DND-41 (cell line): ENCODE results near the gene CASP6.

Experiments used
- ATAC-seq: fragments of 200-7000 bp; cut with Tn5 transposase; 3 replicates; pipeline ENCODE4 v1.9.1; 2021; ENCODE audit warnings: low read depth; ENCODE audit not compliant: insufficient read depth
- DNase-seq: peaks from one replicate; pipeline ENCODE4 v3.0.0-alpha.2; 2020
- H2AFZ ChIP-seq: 2 replicates; pipeline ENCODE4 v1.6.0; 2012; ENCODE audit warnings: low read depth, low read length
- H3K27ac ChIP-seq: 2 replicates; pipeline ENCODE4 v1.5.1; 2012; ENCODE audit warnings: low read length, inconsistent platforms
- H3K27me3 ChIP-seq: fragments of 200-600 bp; sonication (generic); 2 replicates; pipeline ENCODE4 v1.6.0; 2012; ENCODE audit warnings: low read length, mild to moderate bottlenecking, inconsistent platforms; ENCODE audit not compliant: insufficient read depth, poor library complexity
- H3K36me3 ChIP-seq: 2 replicates; pipeline ENCODE4 v1.5.1; 2012; ENCODE audit warnings: low read length, inconsistent platforms; ENCODE audit not compliant: insufficient read depth
- H3K4me1 ChIP-seq: 2 replicates; pipeline ENCODE4 v1.5.1; 2012; ENCODE audit warnings: mild to moderate bottlenecking, low read length; ENCODE audit not compliant: insufficient read depth
- H3K4me2 ChIP-seq: 2 replicates; pipeline ENCODE4 v1.6.0; 2012; ENCODE audit warnings: mild to moderate bottlenecking, moderate library complexity, low read length, inconsistent platforms; ENCODE audit not compliant: insufficient read depth
- H3K4me3 ChIP-seq, 2 experiments: fragments of 200-600 bp in 1 of 2; shearing (Covaris generic) in 1 of 2; 2 replicates each; pipeline ENCODE4 v1.5.1; 2012 to 2016; ENCODE audit warnings: inconsistent platforms in 2 of 2, low read length in 2 of 2, mild to moderate bottlenecking in 2 of 2, low read depth in 1 of 2, moderate library complexity in 1 of 2
- H3K79me2 ChIP-seq: 2 replicates; pipeline ENCODE4 v1.6.0; 2012; ENCODE audit warnings: low read length, inconsistent platforms; ENCODE audit not compliant: insufficient read depth
- H3K9ac ChIP-seq: 2 replicates; pipeline ENCODE4 v1.6.0; 2012; ENCODE audit warnings: low read depth, mild to moderate bottlenecking, inconsistent platforms, low read length, moderate library complexity
- H3K9me3 ChIP-seq: 2 replicates; pipeline ENCODE4 v1.5.1; 2012; ENCODE audit warnings: low read length, moderate library complexity, mild to moderate bottlenecking, inconsistent platforms; ENCODE audit not compliant: insufficient read depth, severe bottlenecking
- H4K20me1 ChIP-seq: 2 replicates; pipeline ENCODE4 v1.6.0; 2012; ENCODE audit warnings: low read length; ENCODE audit not compliant: insufficient read depth
- CTCF ChIP-seq: IDR thresholded peaks from 2 replicates; pipeline ENCODE4 v1.5.1; 2012; ENCODE audit warnings: borderline replicate concordance, low read length, moderate library complexity, mild to moderate bottlenecking; ENCODE audit not compliant: poor library complexity, severe bottlenecking; ENCODE audit errors: extremely low read depth
- EZH2 ChIP-seq: IDR thresholded peaks from 3 replicates; pipeline ENCODE4 v1.6.1; 2012; ENCODE audit warnings: borderline replicate concordance, low read depth, mild to moderate bottlenecking, moderate library complexity, low read length, inconsistent platforms; ENCODE audit not compliant: severe bottlenecking

CASP6 gene

GRCh38 chr4:109665783-109666485 is 37.3 kb downstream of the CASP6 start:
- ATAC-seq (no peak), DNase-seq (no peak)
- TF ChIP-seq CTCF (no peak), EZH2 (no peak)
- Histone ChIP-seq H3K79me2 (no peaks in the 10 kb centered on the region), H3K4me1 (no peaks in the 10 kb centered on the region), H3K4me3 (no peak overlapping the region), H3K27me3 (no peaks in the 10 kb centered on the region), H2AFZ (no peak overlapping the region), H3K4me2 (no peak overlapping the region), H3K27ac (no peak overlapping the region), H3K36me3 (peaks cover 25% of the 10 kb centered on the region), H4K20me1 (no peaks in the 10 kb centered on the region), H3K9ac (no peak overlapping the region), H3K9me3 (no peaks in the 10 kb centered on the region)

GRCh38 chr4:109662771-109663170 is 40.5 kb downstream of the CASP6 start:
- no peak for TF ChIP-seq EZH2
- no peak for TF ChIP-seq CTCF
- H3K27me3 ChIP-seq, result no peaks in the 10 kb centered on the region
- DNase-seq (no peak), ATAC-seq (no peak)
- no peak overlapping the region for H3K9ac ChIP-seq
- H3K27ac ChIP-seq, result no peak overlapping the region
- H3K9me3 ChIP-seq, result no peaks in the 10 kb centered on the region
- H3K4me1 ChIP-seq, result no peaks in the 10 kb centered on the region
- no peak overlapping the region for H3K4me3 ChIP-seq
- peaks cover 2% of the 10 kb centered on the region; the same call in 1 of the 2 replicates for H3K79me2 ChIP-seq
- H2AFZ ChIP-seq, result no peak overlapping the region
- peaks cover 16% of the 10 kb centered on the region for H3K36me3 ChIP-seq
- H4K20me1 ChIP-seq, result no peaks in the 10 kb centered on the region
- no peak overlapping the region for H3K4me2 ChIP-seq

- no peak overlapping the region for H3K4me3 ChIP-seq
- H4K20me1 ChIP-seq, result peaks cover 3% of the 10 kb centered on the region; the same call in 1 of the 2 replicates
- H3K9ac ChIP-seq, result no peak overlapping the region
- no peak overlapping the region for H3K4me2 ChIP-seq
- no peak for DNase-seq
- ATAC-seq, result no peak
- no peak overlapping the region for H3K27ac ChIP-seq
- H2AFZ ChIP-seq, result no peak overlapping the region
- H3K9me3 ChIP-seq, result no peaks in the 10 kb centered on the region
- H3K27me3 ChIP-seq, result no peaks in the 10 kb centered on the region
- H3K36me3 ChIP-seq, result peaks cover 16% of the 10 kb centered on the region
- no peaks in the 10 kb centered on the region for H3K4me1 ChIP-seq
- H3K79me2 ChIP-seq, result peaks cover 6% of the 10 kb centered on the region; the same call in 1 of the 2 replicates
- TF ChIP-seq EZH2 (no peak), CTCF (no peak)
Observed at GRCh38 chr4:109662116-109662515, 41.1 kb downstream of the CASP6 start.
